GM11168 (cell line): Measurements from ENCODE around the gene PALLD.
"Not testable (repeated sequence)": the region's sequence is repeated elsewhere in the genome, so short reads cannot be mapped to it uniquely, and the experiment has no call there.

ENCODE experiments used
- in situ Hi-C: fragments of 300-500 bp; cut with MboI; formaldehyde crosslinking; loops from one replicate; pipeline ENCODE4 v1.12.0; 2022; ENCODE audit warnings: low sequenced_read_pairs; ENCODE audit not compliant: unreplicated experiment

PALLD gene

GRCh38 chr4:168716406-168717129 is 219.7 kb downstream of the PALLD start:
- in situ Hi-C loops = no loop called here

DNA sequence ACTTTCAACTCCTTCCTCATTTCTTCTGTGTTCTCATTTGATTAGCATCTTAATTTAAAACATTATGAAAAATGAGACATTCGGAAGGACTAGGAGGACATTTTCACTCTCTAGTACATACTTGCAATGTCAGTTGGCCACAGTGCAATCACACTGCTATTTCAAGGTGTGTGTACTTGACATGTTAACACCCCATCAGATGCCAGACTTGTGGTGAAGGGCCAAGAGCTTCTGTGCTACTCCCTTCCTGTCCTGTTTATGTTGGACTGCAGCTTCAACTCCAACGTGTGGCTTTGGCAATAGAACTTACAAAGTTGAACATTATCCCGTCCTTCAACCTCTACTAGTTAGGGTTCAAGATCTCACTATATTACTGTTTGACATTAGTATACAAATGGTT is 221.0 kb downstream of the PALLD start:
- in situ Hi-C loops = no loop called here

GRCh38 chr4:168719725-168720124 is 222.9 kb downstream of the PALLD start:
- in situ Hi-C loops = no loop called here

GRCh38 chr4:168720396-168720900 is 223.6 kb downstream of the PALLD start:
- in situ Hi-C loops = no loop called here

- in situ Hi-C loops = no loop called here
Measured at GRCh38 chr4:168722391-168722790, 225.5 kb downstream of the PALLD start.

DNA sequence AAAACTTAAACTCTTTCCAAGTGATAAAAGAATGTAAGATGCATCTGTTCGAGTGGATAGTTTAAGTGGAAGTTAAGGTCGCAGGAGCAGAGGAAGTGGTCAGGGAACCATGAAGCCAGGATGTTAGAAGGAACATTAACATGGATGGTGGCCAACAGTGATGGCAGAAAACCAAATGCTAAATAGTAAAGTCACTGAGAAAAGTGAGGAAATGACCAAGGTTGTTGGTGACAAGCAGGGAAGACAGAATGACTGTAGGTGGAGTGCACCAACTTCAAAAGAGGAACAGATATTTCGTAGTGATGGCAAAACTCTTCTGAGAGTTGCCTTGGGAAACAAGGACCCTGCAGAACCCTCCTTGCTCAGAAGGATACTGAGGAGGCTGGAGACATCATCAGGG is 226.2 kb downstream of the PALLD start:
- in situ Hi-C loops = no loop called here

GRCh38 chr4:168723569-168723968 is 226.7 kb downstream of the PALLD start:
- in situ Hi-C loops = no loop called here

DNA sequence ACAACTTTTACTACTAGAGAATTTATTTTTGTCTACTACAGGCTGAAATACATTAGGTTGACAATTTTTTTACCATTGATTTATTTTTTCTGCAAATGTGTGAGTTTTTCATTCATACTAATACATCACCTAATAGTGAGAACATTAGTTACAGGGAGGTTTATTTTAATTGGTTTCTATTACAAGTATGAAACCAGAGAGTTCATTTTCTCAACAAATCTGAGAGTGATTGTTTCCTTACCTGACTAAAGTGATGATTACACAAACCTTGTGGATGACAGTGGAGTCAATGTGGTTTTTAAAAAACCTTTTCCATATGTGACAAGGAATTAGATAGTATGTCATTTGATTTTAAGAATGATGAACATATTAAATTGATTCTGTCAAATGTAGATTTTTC is 227.4 kb downstream of the PALLD start:
- in situ Hi-C loops = no loop called here

DNA sequence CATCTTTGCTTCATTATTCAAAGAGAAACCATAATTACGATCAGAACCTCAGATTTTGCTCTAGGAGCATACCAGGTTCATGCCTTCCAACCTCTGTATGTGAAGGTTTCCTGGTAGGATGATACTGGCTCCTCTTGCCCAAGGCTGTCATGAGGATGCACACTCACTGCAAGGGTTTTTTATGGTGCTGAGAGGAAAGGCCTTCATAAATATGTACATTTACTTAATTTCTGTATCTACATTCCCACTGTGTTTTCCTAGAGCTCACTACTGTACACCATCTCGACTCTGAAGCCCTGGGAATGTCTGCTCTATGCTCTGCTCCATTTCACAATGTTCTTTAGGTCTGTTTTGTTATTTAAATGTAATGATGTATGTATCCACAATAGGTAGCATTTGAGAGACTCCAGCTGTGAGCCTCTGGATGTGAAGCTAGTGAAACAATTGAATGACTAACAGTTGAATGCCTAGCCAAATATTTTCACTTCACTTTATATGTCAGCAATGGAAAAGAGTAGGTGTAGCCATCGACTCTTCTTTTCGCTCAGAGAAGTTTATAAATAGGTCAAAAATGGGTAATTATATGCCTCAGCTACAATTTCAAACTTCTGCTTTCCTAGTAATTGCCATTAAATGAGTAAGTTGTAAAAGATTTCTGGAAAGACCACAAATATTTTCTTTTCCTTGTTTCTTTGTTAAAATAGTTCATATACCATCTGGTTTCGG is 228.0 kb downstream of the PALLD start:
- in situ Hi-C loops = no loop called here

DNA sequence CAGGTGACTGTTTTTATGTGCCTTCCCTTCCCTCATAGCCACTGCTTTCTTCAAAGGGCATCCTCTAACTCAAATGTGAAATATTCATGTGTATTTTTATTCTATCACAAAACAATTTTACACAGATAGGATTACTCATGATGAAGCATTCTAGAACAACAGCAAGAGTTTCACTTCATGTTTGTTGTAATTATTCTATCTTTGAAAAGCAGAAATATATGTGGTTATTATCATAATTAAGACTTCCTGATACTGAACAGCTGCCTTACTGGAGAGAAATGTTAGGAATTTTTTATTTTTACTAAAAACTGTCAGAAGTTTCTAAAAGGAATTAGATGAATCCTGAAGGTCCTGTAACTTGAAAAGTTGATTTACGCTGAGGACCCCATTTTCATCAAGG is 229.1 kb downstream of the PALLD start:
- in situ Hi-C loops = no loop called here

DNA sequence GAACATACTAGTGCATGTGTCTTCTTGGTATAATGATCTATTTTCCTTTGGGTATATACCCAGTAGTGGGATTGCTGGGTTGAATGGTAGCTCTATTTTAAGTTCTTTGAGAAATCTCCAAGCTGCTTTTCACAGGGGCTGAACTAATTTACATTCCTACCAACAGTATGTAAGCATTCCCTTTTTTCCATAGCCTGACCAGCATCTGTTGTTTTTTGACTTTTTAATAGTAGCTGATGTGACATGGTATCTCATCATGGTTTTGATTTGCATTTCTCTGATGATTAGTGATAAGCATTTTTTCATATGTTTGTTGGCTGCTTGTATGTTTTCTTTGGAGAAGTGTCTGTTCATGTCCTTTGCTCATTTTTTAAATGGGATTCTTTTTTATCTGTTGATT is 230.3 kb downstream of the PALLD start:
- in situ Hi-C loops = not testable (repeated sequence)

GRCh38 chr4:168731006-168731636 is 234.3 kb downstream of the PALLD start:
- in situ Hi-C loops = no loop called here

DNA sequence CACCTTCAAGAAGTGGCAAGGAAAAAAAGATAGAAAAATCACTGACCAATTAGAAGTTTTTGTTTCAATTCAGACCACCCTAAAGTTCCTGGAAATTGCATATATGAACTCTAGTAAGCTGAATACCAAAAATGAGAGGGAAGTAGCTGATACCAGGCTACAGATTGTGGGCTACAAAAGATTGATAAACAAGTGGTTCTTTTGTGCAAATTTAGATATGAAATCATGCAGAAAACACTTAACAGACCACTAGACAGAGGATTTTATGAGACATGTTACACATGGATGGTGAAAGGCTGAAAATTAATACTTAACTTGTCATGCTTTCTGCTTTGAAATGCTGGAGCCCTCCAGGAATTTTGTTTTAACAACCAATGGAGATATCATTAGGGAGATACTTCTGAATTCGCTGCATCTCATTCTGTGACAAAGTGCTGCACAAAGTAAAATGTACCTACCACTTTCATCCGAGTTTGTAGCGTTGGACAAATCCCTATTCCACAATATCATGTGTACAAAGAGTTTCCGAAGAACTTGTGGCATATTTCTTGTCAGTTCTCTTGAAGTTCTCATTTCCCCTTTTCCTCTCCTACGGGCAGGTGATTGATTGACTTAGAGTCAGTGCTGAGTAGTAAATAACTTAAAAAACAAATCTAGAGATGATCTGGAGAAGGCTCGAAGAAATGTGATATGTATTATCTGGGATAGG is 235.0 kb downstream of the PALLD start:
- in situ Hi-C loops = no loop called here

- in situ Hi-C loops = no loop called here
Measured at GRCh38 chr4:168732714-168733113, 235.9 kb downstream of the PALLD start.

GRCh38 chr4:168734703-168735678 is 238.1 kb downstream of the PALLD start:
- in situ Hi-C loops = no loop called here

- in situ Hi-C loops = no loop called here
Measured at GRCh38 chr4:168735735-168736134, 238.9 kb downstream of the PALLD start.

DNA sequence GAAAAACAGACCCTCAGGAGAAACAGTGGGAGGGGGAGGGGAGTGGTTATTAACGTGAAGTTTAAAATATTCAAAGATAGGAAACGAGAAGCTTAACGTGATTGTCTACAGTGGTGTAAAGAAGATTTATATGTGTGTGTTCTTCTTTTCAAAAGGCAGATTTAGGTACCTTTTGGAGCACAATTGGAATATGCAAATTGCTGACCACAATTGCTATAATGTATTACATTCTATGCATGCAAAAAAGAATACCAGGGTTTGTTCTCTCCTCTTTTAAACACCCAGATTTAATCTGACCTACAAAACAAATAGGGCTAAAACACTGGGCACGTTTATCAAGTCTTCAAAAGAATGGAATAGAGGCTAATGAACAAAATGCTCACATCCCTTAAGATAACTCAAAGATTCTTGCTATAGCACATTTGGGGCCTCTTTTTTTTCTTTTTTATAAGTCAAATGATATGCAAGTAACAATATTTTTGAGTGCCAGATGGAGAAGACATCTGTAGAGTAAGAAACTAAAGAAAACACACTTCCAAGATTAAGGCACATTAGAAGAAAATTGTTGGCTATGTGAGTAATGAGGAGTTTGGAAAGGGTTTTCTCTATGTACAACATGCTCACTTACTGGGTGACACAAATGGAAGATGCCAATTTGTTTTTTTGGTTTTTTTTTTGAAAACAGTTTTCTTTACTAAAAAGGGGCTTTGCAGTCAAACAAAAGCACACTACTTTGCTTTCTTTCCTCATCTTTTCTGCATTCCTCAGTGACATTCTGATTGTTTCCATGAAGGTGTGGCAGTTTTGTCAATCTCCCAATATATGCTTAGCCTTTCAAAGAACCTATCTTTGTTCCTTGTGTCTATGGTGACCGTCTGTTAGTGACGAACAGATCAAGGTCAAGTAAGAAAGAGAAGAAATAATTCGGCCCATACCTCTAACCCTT is 240.3 kb downstream of the PALLD start:
- in situ Hi-C loops = no loop called here

GRCh38 chr4:168737806-168738172 is 240.9 kb downstream of the PALLD start:
- in situ Hi-C loops = no loop called here
